ENCODE data around the gene CIRBP.

CIRBP gene

GRCh38 chr19:1231729-1232637 is 37.1 kb upstream of the CIRBP start:
- no peak for DNase-seq

GRCh38 chr19:1232652-1233072 is 36.5 kb upstream of the CIRBP start:
- no peak for DNase-seq

GRCh38 chr19:1233115-1233667 is 35.9 kb upstream of the CIRBP start:
- DNase-seq: no peak

- no peak for DNase-seq
Observed at GRCh38 chr19:1234051-1234954, 34.8 kb upstream of the CIRBP start.

- no peak for DNase-seq
Observed at GRCh38 chr19:1234955-1235380, 34.2 kb upstream of the CIRBP start.

GRCh38 chr19:1235625-1236538 is 33.2 kb upstream of the CIRBP start:
- DNase-seq: no peak

- no peak for DNase-seq
Observed at GRCh38 chr19:1236576-1236975, 32.6 kb upstream of the CIRBP start.

- DNase-seq: no peak
Observed at GRCh38 chr19:1237027-1237659, 32.0 kb upstream of the CIRBP start.

- DNase-seq: no peak
Observed at GRCh38 chr19:1237754-1238368, 31.3 kb upstream of the CIRBP start, which contains the start of gene CBARP. Gene CBARP (minus strand): TSS chr19:1238005. CDS start chr19:1236100, 1,905 bp downstream.

GRCh38 chr19:1238369-1239303 is 30.5 kb upstream of the CIRBP start:
- no peak for DNase-seq

- DNase-seq: no peak
Observed at GRCh38 chr19:1239420-1239795, 29.7 kb upstream of the CIRBP start.

- peak; percentile 78 to 96 for DNase-seq
Observed at GRCh38 chr19:1239796-1240737, 29.1 kb upstream of the CIRBP start.

GRCh38 chr19:1240925-1241324 is 28.2 kb upstream of the CIRBP start:
- no peak for DNase-seq

- DNase-seq: peak; percentile 80 to 93
Observed at GRCh38 chr19:1241417-1242095, 27.6 kb upstream of the CIRBP start, which contains the start of gene ATP5F1D. Gene ATP5F1D (plus strand): TSS chr19:1241751. CDS start chr19:1241851, 100 bp downstream.

GRCh38 chr19:1243768-1244692 is 25.1 kb upstream of the CIRBP start:
- DNase-seq: peak in 1 of 2 experiments; percentile 35

- DNase-seq: no peak
Observed at GRCh38 chr19:1244693-1245451, 24.3 kb upstream of the CIRBP start.

All from NCI-H187 (cell line).